AG09319 (cell line): ENCODE measurements around the gene LRRC53.

ENCODE experiments used
- DNase-seq: peaks from one replicate; pipeline ENCODE4 v3.0.0-alpha.2; 2010; ENCODE audit warnings: low read depth; ENCODE audit errors: extremely low read depth
- CTCF ChIP-seq: IDR thresholded peaks from 2 replicates; pipeline ENCODE4 v1.5.1; 2011; ENCODE audit warnings: low read depth, mild to moderate bottlenecking, inconsistent platforms, low read length, moderate library complexity

LRRC53 gene

GRCh38 chr1:74465193-74465681 is 47.2 kb downstream of the LRRC53 start:
- DNase-seq: no peak
- no peak for TF ChIP-seq CTCF

GRCh38 chr1:74464037-74464436 is 48.4 kb downstream of the LRRC53 start:
- no peak for DNase-seq
- no peak for TF ChIP-seq CTCF

DNA sequence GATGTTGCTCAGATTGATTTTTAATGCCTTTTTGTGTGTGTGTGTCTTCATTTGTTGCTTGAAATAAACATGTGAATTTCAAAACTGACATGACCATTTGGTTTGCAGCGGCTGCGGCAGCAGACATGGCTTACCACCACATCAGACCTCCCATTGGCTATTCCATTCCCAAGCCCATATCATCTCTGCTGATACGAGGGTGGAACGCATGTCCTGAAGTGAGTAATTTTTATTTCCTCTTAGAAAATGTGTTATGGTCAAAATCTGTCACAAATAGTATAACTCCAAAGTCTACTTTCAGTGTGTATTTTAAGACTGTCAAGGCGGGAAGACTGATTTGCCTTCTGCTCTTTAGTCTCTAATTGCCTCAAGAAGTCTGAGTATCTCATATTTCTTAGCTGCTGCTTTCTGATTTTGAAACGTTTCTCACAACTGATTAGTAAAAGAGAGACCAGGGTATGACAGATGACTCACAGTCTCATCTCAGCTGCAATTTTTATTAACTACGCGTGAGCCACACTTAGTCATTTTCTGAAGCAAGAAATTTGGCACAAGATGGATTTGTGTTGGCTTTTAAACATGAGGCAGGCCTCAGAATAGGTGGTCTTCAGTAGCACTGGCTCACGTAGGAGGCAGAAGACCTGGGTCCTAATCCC is 49.0 kb downstream of the LRRC53 start:
- no peak for TF ChIP-seq CTCF
- no peak for DNase-seq

GRCh38 chr1:74457253-74457652 is 55.2 kb downstream of the LRRC53 start:
- DNase-seq: no peak
- no peak for TF ChIP-seq CTCF

DNA sequence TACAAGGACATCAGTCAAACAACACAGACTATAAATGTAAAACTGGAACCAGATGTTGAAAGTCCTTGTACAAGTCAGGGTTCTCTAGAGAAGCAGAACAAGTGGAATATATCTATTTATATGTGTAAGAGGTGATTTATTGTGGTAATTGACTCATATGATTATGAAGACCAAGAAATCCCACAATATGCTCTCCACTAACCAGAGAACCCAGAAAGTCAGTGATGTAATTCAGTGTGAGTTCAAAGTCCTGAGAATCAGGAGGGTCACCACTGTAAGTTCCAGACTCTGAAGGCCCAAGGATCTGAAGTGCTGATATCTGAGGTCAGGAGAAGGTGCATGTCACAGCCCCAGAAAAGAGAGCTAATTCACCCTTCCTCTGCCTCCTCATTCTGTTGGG is 57.0 kb downstream of the LRRC53 start:
- DNase-seq: no peak
- no peak for TF ChIP-seq CTCF

DNA sequence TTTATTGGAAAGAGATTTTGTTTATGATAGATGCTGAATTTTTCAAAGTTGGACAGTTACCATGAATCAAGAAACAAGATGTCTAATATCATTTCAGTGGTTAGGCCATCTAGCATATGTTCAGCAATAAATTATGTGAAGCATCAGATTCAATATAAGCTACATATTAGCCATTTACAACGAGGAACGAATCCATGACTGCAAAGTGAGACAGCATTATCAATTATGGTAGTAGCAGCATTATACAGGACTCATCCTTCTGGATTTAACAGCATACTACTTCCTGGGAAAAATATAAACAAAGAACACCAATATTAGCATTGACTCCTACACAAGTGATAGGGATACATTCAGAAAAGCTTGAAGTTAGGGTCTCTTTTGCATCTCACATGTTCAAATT is 59.1 kb downstream of the LRRC53 start:
- no peak for DNase-seq
- TF ChIP-seq CTCF: no peak

- TF ChIP-seq CTCF: no peak
- DNase-seq: no peak
Observed at GRCh38 chr1:74452035-74452434, 60.4 kb downstream of the LRRC53 start.
